ENCODE data around the gene SLC25A23. TPM values are rescaled to one million over a fixed set of nuclear protein-coding genes. Genes with fewer than 3 reads are reported as not detected.
A peak's percentile ranks its signal among the peaks of the same experiment; 100 is the strongest.

The SLC25A23 gene
- total and polyA plus RNA-seq, 11 donors, result 64.4 to 208 (median 114) TPM

GRCh38 chr19:6394831-6395230, 64.8 kb downstream of the SLC25A23 start:
- WGBS, 4 donors, result 77 to 93% (median 85%) methylated on average over 3 of the region's 3 CpGs
- no peak overlapping the region for H3K27ac ChIP-seq
- H3K36me3 ChIP-seq, result peaks cover 0 to 21% (median 13%) of the 10 kb centered on the region in 9 donors
- intact Hi-C loops (cut with DNase I), result loop anchor here in 1 of 10 donors (5.0 kb wide), 1 partner anchor 1928 kb away; no protein-coding TSS in a partner anchor
- H3K9me3 ChIP-seq, result no peaks in the 10 kb centered on the region
- ATAC-seq (no peak), DNase-seq (no peak)
- peaks cover 0 to 17% (median 10%) of the 10 kb centered on the region in 12 donors for H3K4me1 ChIP-seq
- no peak for TF ChIP-seq CTCF (IDR thresholded peaks at IDR 0.05)
- no peak for TF ChIP-seq POLR2A (IDR thresholded peaks at IDR 0.05)
- H3K4me3 ChIP-seq, result no peak overlapping the region
- H3K27me3 ChIP-seq, result no peaks in the 10 kb centered on the region

GRCh38 chr19:6393983-6394412, 65.6 kb downstream of the SLC25A23 start:
- no peak for TF ChIP-seq POLR2A (IDR thresholded peaks at IDR 0.05)
- no peak for TF ChIP-seq CTCF (IDR thresholded peaks at IDR 0.05)
- 25 to 40% (median 26%) methylated on average over 9 to 14 of the region's 14 CpGs for WGBS, 4 donors
- Histone ChIP-seq H3K9me3 (no peaks in the 10 kb centered on the region), H3K4me1 (peaks cover 0 to 17% (median 10%) of the 10 kb centered on the region in 12 donors), H3K36me3 (peaks cover 0 to 29% (median 21%) of the 10 kb centered on the region in 9 donors), H3K27ac (peak overlapping the region; percentile 87 to 98 (median 94)), H3K27me3 (no peaks in the 10 kb centered on the region), H3K4me3 (peak overlapping the region; percentile 60 to 99 (median 81))
- DNase-seq (peak in 1 of 5 donors; percentile 84), ATAC-seq (no peak)
- intact Hi-C loops (cut with DNase I), result loop anchor here in 6 of 10 donors (1.0 to 5.0 kb wide), 6 partner anchors 21 to 1927 kb away; partner anchors contain the start of genes ALKBH7 (in 2 of the 6), CLPP (in 1 of the 6) and KHSRP (in 1 of the 6)

GRCh38 chr19:6393074-6393982, 66.3 kb downstream of the SLC25A23 start, which contains the start of gene GTF2F1:
TSS of gene GTF2F1 (minus strand) at chr19:6393164. CDS start at chr19:6392995, 169 bp downstream.
- peak; percentile 92 to 96 (median 94) for ATAC-seq
- WGBS, 4 donors, result 0 to 1% (median 1%) methylated on average over 44 to 69 of the region's 69 CpGs
- intact Hi-C loops (cut with DNase I), result loop anchor here in 6 of 10 donors (1.0 to 5.0 kb wide), 6 partner anchors 20 to 1926 kb away; partner anchors contain the start of genes ALKBH7 (in 2 of the 6), CLPP (in 1 of the 6) and KHSRP (in 1 of the 6)
- Histone ChIP-seq H3K36me3 (peaks cover 0 to 36% (median 28%) of the 10 kb centered on the region in 9 donors), H3K4me1 (peaks cover 0 to 17% (median 10%) of the 10 kb centered on the region in 12 donors), H3K27me3 (no peaks in the 10 kb centered on the region), H3K27ac (peak within 1 kb of the TSS; percentile 87 to 98 (median 94)), H3K4me3 (peak within 1 kb of the TSS; percentile 60 to 99 (median 81)), H3K9me3 (no peaks in the 10 kb centered on the region)
- peak; percentile 96 to 98 (median 98) for DNase-seq
- peak in 4 of 12 donors; percentile 15 to 33 (median 25) for TF ChIP-seq CTCF (IDR thresholded peaks at IDR 0.05)
- TF ChIP-seq POLR2A (IDR thresholded peaks at IDR 0.05), result peak in 1 of 2 donors; percentile 40

All from heart left ventricle (tissue), 16 donors.